Fibroblast of skin of abdomen (primary cell): ENCODE data around the gene RPS16.

ENCODE experiments used
- DNase-seq: peaks from one replicate; pipeline ENCODE4 v3.0.0-alpha.2; 2013

The RPS16 gene

DNA sequence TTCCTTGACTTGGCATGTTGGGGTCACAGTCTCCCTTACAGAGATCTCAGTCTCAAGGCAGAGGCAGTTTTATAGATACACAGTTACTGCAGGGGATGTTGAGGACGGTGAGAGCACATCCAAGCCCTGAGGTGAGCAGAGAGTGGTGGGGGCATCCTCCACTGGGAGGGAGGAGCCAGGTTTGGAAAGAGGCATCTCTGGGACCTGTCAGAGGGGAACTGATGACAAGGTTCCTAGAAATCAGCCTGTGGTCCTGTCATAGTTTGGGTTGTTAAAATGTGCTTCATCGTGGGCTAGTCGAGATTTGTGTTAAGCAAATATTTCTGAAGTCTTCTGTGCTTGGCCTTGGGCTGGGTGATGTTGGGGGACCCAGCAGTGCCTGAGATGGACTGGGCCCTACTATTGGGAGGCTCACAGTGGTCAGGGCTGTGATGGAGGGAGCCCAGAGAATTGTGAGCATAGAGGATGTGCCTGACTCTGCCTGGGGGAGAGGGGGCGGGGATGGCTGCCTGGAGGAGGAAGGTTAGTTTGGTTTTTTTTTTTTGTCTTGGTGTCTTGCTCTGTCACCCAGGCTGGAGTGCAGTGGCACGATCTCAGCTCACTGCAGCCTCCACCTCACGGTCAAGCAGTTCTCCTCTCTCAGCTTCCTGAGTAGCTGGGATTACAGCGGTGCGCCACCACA is 13.5 kb upstream of the RPS16 start:
- DNase-seq = no peak

DNA sequence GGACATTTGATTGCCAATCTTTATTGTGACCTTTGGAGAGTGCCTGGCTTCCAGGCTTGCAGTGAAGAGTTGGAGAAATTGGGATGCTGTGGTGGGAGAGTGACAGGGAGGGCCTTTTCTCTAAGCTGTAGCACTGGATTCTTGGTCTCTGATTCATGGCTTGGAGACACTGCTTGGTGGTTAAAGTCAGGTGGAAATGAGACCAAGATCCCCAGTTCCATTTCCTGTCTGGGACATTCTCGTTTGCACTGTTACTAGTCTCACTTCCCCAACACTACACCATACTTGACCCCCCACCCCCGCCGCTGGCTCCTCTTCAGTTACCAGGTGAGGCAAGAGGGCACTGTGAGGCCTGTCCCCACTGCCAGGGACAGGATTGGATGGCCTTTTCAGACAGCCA is 12.5 kb upstream of the RPS16 start:
- DNase-seq = peak; percentile 33

DNA sequence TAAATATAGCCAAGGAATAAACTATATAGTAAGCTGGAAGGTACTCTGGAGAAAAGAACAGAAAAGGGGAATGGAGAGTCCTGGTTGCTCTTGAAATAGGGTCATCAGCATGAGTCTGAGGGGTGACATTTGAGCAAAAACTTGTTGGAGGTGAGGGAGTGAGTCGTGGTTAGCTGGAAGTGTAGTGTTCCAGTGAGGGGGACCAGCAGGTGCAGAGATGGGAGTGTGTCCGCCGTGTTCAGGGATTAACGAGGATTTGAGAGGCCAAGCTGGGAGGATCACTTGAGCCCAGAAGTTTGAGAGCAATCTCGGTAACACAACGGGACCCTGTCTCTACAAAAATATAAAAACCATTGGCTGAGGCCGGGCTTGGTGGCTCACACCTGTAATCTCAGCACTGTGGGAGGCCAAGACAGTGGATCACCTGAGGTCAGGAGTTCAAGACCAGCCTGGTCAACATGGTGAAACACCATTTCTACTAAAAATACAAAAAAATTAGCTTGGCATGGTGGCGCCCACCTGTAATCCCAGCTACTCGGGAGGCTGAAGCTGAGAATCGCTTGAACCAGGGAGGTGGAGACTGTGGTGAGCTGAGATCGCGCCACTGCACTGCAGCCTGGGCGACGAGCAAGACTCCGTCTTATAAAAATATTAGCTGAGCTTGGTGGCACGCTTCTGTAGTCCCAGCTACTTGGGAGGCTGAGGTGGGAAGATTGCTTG is 10.8 kb upstream of the RPS16 start:
- no peak for DNase-seq

DNA sequence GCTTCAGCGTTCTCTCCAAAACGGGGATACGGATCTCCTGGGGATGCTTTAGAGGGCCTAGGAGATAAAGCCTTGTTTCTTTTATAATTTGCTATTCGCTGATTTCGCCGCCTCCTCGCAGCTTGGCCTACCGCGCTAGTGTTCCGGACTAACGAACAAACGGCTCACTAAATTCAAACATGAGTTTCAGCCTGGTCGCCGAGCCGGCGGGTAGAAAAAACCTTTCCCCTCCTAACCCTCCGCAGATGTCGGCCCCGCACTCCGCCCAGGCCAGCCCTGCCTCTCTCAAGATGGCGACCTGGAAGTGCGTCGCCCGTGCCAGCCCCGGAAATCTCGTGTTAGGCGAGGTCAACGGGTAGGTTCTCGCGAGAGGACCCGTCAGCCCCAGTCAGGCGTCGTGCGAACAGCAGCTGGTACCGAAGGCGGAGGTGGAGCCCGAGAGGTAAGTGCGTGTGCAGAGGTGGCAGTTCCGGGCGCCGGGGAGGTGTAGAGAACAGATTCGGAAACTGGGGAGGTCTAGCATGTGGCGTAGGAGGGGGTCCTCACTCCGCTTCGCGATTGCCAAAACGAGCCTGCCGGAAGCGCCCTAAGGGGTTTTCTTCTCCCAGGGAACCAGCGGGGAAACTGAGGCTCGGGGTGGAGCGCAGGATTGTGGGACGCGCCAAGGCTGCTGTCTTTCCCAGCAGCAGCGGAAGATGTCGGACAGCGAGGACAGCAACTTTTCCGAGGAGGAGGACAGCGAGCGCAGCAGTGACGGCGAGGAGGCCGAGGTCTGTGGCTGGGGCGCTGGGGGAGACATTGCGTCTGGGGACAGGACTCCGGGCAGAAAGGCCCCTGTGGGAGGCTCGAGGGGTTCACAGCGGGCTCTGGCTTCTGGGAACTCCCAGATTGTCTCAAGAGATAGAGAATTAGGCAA is 9.7 kb upstream of the RPS16 start, which contains the start of gene SUPT5H:
Gene SUPT5H, plus strand, starts transcription at position 387 of the 916 bp plus-strand sequence. Its CDS starts 309 bp downstream, at position 696.
- DNase-seq = peak; percentile 96

DNA sequence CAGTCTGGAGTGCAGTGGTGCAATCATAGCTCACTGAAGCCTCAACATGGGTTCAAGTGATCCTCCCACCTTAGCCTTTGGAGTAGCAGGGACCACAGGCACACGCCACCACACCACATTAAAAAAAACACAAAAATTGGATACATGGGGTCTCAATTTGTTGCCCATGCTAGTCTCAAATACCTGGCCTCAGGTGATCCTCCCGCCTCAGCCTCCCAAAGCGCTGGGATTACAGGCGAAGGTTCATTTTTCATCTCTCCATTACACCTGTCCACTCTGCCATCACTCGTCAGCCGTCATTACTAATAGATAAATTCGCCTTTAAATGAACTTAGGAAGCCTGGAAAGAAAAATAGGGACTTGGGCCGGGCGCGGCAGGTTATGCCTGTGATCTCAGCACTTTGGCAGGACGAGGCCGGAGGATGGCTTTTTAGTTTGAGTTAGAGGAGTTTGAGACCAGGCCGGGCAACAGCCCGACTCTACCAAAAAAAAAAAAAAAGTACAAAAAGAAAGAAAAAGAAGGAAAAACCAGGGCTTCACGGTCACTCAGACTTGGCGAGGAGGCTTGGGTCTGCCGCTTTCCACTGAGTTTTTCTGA is 8.9 kb upstream of the RPS16 start:
- DNase-seq = no peak

DNA sequence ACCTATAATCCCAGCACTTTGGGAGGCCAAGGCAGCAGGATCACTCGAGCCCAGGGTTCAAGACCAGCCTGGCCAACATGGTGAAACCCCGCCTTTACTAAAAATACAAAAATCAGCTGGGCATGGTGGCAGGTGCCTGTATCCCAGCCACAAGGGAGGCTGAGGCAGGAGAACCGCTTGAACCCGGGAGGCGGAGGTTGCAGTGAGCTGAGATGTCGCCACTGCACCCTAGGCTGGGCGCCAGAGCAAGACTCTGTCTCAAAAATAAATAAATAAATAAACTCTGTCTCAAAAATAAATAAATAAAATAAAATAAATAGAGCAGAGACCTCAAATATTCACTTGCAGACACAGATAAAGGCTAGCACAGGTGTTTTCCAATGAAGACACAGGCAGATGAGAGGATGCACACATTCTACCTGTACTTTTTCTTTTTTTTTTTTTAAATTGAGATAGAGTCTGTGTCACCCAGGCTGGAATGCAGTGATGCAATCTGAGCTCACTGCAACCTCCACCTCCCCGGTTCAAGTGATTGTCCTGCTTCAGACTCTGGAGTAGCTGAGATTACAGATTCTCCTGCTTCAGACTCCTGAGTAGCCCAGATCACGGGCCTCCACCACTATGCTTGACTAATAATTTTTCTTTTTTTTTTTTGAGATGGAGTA is 2.7 kb upstream of the RPS16 start:
- peak; percentile 35 for DNase-seq

DNA sequence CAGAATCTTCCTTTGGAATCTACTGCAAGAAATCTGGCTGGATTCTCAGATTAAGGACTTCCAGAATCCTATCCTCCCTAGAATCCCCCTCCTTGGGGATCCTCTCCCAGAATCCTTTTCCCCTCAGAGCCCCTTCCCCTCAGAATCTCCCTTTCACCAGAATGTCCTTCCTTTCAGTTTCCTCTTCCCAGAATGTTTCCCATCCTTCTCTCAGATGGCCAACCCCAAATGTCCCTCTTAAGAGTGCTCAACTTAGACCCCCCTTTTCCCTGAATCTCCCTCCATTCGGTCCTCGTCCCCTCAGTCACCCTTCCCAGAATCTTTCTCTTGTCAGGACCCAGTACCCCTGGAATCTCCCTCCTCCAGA is 584 bp upstream of the RPS16 start:
- DNase-seq = no peak

DNA sequence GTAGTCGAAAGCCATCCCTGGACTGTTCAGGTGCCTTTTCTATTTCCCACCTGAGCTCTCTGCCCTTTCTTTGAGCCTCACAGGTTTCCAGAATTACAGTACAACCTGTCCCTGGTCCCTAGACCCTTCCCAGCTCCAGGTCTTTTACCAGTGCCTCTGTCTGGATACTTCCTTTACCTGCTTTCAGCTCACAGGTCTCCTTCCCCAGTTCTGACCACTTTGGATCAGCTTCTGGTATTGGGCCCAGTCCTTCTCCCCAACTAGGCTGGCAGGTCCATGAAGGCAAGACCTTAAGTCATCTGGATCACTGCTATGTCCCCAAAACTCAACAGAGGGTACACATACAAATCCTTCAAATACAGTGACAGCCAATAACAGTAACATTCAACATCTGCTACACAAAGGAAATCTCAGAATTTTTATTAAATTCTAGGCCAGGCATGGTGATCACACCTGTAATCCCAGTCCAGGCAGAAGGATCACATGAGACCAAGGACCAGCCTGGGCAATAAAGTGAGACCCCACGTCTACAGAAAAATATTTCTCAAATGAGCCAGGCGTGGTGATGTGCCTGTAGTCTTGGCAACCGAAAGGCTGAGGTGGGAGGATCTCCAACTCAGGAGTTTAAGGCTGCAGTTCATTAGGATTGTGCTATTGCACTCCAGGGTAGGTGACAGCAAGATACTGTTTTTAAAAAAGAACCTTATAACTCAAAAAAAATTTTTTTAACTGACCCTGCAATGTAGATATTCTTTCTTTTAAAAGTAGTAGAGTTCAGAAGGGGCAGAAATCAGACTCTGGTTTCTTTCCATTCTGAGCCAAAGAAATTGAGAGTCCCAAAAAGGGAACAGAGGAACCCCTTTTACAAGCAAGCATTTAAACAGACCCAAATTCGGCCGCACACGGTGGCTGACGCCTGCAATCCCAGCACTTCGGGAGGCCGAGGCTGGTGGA is 1.3 kb downstream of the RPS16 start:
- no peak for DNase-seq

DNA sequence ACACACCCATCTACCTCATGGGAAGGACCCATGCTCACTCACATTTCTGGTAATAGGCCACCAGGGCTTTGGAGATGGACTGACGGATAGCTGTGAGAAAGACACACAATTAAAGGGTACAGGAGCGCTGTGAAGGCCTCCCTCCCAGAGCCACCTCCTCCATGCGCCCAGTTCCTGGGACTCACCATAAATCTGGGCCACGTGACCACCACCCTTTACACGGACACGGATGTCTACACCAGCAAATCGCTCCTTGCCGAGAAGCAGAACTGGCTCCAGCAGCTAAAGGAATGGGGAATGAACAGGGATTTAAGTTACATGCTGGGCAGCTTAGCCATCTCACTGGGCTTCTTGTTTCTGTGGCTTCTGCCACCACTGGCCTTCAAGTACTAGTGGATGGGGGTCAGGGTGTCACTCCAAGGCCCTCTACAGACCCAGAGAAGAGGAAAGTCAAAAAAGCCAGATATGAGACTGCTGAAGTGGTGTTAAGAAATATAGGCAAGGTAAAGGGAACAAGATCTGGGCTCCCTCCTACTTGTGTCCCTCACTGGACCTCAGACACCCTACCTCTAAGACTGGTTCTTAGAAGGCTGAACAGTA is 2.2 kb downstream of the RPS16 start:
- DNase-seq = no peak

DNA sequence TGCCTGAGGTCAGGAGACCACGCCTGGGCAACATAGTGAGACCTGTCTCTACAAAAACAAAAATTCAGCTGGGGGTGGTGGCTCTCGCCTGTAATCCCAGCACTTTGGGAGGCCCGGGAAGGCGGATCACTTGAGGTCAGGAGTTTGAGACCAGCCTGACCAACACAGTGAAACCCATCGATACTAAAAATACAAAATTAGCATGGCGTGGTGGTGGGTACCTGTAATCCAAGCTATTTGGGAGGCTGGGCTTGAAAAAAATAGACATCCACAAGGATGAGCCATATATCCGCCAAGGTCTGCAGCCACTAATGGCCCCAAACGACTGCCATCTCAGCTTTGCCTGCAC is 3.1 kb downstream of the RPS16 start:
- no peak for DNase-seq

DNA sequence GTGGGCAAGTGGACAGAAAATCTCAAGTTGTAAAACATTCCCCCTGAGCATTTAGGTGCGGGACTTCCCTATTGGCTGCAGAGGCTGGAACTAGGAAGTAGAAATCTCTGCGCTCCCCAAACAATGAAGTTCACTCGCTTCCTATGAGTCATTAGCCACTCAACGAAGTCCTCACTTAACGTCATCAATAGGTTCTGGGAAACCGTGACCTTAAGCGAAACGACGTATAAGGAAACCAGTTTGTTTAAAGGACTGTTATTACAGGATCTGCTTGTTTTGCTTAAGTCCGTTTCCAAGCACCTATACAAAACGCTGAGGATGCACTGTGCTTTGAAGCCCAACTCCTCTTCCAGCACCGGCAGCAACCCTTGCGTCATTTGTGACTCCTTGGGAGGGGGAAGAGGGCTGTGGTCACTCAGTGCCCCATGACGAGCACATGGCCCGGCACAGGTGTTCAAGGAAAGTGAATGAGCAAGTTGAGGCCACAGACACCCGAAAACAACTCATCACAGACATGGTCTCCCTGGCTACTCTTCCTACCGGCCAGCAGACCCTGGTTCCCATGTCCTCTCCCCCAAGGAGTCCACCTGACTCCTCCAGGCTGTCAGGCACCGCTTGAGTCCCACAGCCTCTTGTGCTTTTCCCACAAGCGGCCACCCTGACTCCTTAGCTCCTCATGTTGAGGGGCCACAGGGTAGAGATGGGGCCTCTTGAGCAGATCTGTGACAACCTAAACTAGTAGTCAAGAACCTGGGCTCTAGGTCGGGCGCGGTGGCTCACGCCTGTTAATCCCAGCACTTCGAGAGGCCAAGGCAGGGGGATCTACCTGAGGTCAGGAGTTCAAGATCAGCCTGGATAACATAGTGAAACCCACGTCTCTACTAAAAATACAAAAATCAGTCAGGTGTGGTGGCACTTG is 4.8 kb downstream of the RPS16 start:
- DNase-seq = peak; percentile 35

DNA sequence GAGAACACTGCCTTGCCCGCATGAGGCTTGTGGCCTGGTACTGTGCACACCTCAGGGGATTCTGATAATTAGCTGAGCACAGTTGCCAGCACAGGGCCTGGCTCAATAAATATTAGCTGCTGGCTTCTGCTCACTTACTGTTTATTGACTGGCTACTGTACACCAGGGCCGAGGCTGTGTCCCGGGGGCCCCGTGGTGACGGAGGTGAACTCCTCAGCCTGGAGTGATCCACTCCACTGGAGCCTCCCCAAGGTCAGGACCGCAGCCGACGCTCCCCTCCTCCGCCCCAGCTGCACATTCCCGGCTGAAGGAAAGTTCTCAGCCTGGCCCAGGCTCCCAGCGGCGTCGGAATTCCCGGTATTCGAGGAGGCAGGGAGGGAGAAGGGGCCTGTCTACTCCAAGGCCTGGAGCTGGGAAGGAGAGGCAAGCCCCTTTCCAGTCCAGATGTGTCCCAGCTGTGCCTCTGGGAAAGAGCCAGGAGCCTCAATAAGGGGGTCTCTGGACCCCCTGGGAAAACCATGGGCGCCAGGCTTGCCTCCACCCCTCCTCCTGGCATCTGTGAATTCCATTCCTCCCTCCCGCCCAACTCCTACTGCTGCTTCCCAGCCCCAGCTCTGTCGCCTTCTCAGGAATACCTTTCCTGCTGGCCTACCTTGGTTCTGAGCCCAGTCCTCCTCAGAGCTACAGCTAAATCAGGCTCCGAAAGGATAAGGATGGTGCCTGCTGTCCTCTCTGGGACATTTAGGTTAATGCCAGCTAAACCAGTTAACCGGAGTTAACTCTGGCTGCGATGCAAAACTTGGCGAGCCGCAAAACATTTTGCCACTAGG is 7.3 kb downstream of the RPS16 start:
- DNase-seq = peak; percentile 93

DNA sequence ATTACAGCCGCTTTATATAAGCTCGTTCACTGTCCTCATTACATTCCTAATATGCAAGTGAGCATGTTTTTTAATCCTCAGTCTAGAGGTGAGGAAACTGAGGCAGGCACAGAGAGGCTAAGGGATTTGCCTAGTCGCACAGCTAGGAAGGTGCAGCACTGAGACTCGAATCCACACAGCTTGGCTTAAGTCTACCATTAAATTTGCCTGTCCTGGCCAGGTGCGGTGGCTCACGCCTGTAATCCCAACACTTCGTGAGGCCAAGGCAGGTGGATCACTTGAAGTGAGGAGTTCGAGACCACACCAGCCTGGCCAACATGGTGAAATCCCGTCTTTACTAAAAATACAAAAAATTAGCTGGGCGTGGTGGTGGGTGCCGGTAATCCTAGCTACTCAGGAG is 8.0 kb downstream of the RPS16 start:
- no peak for DNase-seq

DNA sequence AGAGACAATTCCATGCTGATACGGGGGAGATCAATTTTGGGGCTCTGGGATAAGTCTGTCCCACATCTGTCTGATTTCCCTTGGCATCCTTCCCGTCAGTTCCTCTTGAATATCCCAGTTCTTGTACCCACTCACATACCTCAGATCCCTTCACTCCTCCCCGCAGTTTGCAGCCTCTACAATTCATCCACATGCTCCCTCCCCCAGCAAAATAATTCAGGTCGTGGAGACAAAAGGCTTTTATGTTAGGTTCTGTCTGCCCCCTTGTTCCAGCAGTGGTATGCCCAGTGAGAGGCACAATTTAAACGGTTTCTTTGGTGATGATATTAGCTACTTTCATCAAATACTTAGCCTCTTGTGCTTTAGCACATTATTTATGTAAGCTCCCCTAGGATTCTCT is 9.6 kb downstream of the RPS16 start:
- DNase-seq = no peak

DNA sequence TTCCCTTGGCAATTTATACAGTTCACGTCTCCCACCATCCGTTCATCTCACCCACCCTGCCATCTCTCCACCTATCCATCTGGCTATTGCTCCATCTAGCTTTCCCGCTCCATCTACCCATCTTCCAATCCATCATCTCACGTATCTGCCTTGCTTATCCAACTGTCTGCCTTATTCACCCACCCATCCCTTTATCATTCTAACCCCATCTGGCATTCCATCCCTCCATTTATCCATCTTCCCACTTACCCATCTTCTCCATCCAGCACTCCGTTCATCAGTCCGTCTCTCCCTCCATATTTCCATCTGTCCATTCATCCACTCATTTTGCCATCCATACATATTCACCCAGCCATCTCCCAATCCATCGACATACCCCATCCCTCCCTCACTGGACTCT is 10.0 kb downstream of the RPS16 start:
- no peak for DNase-seq

DNA sequence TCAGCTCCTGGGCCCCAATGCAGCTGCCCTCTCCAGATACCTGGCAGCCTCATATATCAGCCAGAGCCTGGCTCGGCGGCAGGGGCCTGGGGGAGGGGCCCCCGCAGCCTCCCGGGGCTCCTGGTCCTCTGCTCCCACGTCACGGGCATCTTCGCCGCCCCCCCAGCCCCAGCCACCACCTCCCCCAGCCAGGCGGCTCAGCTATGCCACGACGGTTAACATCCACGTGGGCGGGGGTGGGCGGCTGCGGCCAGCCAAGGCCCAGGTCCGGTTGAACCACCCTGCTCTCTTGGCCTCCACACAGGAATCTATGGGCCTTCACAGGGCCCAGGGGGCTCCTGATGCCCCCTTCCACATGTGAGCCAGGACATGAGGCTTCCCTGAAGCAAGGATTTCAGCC is 10.8 kb downstream of the RPS16 start:
- DNase-seq = no peak

DNA sequence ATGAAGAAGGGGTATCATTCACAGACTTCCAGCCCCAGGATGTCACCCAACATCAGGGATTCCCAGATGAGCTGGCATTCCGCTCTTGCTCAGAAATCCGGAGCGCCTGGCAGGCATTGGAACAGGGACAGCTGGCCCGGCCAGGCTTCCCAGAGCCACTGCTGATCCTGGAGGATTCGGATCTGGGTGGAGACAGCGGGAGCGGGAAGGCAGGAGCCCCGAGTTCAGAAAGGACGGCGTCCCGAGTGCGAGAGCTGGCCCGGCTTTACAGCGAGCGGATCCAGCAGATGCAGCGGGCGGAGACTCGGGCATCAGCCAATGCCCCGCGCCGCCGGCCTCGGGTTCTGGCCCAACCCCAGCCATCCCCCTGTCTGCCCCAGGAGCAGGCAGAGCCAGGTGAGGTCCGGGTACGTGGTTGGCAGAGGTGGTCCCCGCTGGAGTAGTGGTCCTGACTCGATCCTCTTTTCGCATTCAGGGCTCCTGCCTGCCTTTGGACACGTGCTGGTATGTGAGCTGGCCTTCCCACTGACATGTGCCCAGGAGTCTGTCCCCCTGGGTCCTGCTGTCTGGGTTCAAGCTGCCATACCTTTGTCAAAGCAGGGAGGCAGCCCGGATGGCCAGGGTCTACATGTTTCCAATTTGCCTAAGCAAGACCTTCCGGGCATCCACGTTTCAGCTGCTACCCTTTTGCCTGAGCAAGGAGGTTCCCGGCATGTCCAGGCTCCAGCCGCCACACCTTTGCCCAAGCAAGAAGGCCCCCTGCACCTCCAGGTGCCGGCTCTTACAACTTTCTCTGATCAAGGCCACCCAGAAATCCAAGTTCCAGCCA is 12.3 kb downstream of the RPS16 start:
- DNase-seq = no peak

DNA sequence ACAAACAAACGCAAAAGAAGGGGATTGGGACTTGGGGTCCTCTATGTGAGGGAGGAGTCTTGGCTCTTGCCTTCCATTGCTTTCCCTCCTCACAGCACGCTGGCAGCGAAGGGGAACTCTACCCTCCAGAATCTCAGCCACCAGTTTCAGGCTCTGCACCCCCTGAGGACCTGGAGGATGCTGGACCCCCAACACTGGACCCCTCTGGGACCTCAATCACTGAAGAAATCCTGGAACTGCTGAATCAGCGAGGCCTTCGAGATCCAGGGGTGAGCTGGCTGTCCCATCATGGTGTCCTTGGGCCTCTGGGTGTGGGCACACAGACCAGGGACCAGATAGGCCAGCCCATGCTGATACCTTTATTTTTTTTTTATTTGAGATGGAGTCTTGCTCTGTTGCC is 13.7 kb downstream of the RPS16 start:
- no peak for DNase-seq
